Body of pancreas (tissue), 4 donors: ENCODE measurements around the gene CEP120.

Source experiments
- POLR2A ChIP-seq, 3 donors: fragments of 450-650 bp; IDR thresholded peaks; one replicate each; pipeline ENCODE4 v1.6.1; 2016; ENCODE audit warnings: antibody characterized with exemption in 3 of 3, mild to moderate bottlenecking in 2 of 3
- TF ChIP-seq, protein P1 (sequence below), 7 experiments: fragments of 450-650 bp in 4 of 7; fragments of 200-600 bp in 3 of 7; sonication (generic) in 3 of 7; IDR thresholded peaks; one replicate each; pipeline ENCODE4 v1.5.1; 2016 to 2019; ENCODE audit warnings: antibody characterized with exemption in 7 of 7

DNA sequence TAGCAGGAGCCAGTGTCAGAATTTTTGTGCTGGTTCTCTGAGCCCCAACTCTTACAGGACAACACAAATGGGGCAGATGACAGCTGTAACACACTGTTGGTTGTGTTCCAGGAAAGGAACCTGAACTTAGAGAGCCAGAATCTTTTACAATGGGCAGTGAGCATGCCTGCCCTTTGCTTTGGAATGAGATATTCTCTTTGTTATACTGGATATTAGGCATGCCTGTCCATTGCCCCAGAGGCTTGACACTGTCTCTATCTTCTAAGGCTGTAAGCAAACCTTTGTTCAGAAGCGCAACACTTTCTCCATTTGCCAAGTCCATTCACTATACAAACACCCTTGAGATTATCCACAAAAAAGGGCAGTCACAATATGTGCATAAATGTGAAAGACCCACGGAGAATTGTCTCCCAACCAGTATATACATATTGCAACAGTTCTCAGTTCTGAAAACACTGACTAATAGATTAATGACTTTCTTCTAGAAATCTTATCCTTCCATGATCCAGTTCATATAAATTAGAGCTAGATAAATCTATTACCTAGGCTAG, 26.3 kb upstream of the CEP120 start:
- TF ChIP-seq, protein P1, sequence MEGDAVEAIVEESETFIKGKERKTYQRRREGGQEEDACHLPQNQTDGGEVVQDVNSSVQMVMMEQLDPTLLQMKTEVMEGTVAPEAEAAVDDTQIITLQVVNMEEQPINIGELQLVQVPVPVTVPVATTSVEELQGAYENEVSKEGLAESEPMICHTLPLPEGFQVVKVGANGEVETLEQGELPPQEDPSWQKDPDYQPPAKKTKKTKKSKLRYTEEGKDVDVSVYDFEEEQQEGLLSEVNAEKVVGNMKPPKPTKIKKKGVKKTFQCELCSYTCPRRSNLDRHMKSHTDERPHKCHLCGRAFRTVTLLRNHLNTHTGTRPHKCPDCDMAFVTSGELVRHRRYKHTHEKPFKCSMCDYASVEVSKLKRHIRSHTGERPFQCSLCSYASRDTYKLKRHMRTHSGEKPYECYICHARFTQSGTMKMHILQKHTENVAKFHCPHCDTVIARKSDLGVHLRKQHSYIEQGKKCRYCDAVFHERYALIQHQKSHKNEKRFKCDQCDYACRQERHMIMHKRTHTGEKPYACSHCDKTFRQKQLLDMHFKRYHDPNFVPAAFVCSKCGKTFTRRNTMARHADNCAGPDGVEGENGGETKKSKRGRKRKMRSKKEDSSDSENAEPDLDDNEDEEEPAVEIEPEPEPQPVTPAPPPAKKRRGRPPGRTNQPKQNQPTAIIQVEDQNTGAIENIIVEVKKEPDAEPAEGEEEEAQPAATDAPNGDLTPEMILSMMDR (IDR thresholded peaks at IDR 0.05) = no peak
- TF ChIP-seq POLR2A (IDR thresholded peaks at IDR 0.05) = no peak
